ENCODE measurements around the gene DIRAS1. TPM values are rescaled to one million over a fixed set of nuclear protein-coding genes. Genes with fewer than 3 reads are reported as not detected.

The DIRAS1 gene
- total RNA-seq, 4 donors from 2014 or later = 0.59 to 0.90 (median 0.87) TPM; not detected in 1

- H3K27ac ChIP-seq = no peak overlapping the region
- H3K36me3 ChIP-seq = no peaks in the 10 kb centered on the region
- H3K4me3 ChIP-seq = no peak overlapping the region
- no peaks in the 10 kb centered on the region for H3K4me1 ChIP-seq
- WGBS, 2 donors = 56 to 66% methylated on average over 17 of the region's 17 CpGs
- no peak for DNase-seq (ENCODE audit: low spot score in 2 of 2)
- peaks cover 0 to 5% of the 10 kb centered on the region in 2 donors for H3K27me3 ChIP-seq
- TF ChIP-seq CTCF (IDR thresholded peaks at IDR 0.05) = no peak
- TF ChIP-seq POLR2A (IDR thresholded peaks at IDR 0.05) = no peak
- no peak for TF ChIP-seq EP300 (IDR thresholded peaks at IDR 0.05)
- H3K9me3 ChIP-seq = peaks cover 0 to 12% (median 0%) of the 10 kb centered on the region in 4 donors
Observed at GRCh38 chr19:2711172-2711874, 9.8 kb downstream of the DIRAS1 start.

- Histone ChIP-seq H3K27me3 (peaks cover 0 to 22% of the 10 kb centered on the region in 2 donors), H3K27ac (no peak overlapping the region), H3K4me1 (peaks cover 0 to 17% (median 3%) of the 10 kb centered on the region in 4 donors), H3K9me3 (no peaks in the 10 kb centered on the region), H3K4me3 (no peak overlapping the region), H3K36me3 (no peaks in the 10 kb centered on the region)
- no peak for TF ChIP-seq EP300 (IDR thresholded peaks at IDR 0.05)
- TF ChIP-seq POLR2A (IDR thresholded peaks at IDR 0.05) = no peak
- TF ChIP-seq CTCF (IDR thresholded peaks at IDR 0.05) = no peak
- WGBS, 2 donors = 92 to 95% methylated on average over 5 of the region's 5 CpGs
- DNase-seq (ENCODE audit: low spot score in 2 of 2) = no peak
Observed at GRCh38 chr19:2706251-2706650, 14.9 kb downstream of the DIRAS1 start.

- Histone ChIP-seq H3K36me3 (no peaks in the 10 kb centered on the region), H3K27me3 (peaks cover 0 to 22% of the 10 kb centered on the region in 2 donors), H3K4me1 (peaks cover 0 to 23% (median 3%) of the 10 kb centered on the region in 4 donors), H3K9me3 (no peaks in the 10 kb centered on the region), H3K4me3 (no peak overlapping the region), H3K27ac (no peak overlapping the region)
- 74 to 82% methylated on average over 4 to 6 of the region's 6 CpGs for WGBS, 2 donors
- TF ChIP-seq EP300 (IDR thresholded peaks at IDR 0.05) = no peak
- TF ChIP-seq CTCF (IDR thresholded peaks at IDR 0.05) = no peak
- TF ChIP-seq POLR2A (IDR thresholded peaks at IDR 0.05) = no peak
- DNase-seq (ENCODE audit: low spot score in 2 of 2) = no peak
Observed at GRCh38 chr19:2703691-2704216, 17.4 kb downstream of the DIRAS1 start.

- Histone ChIP-seq H3K27ac (peak overlapping the region in 1 of 4 donors; percentile 83), H3K4me3 (peak overlapping the region in 2 of 4 donors; percentile 50 to 71), H3K36me3 (no peaks in the 10 kb centered on the region), H3K4me1 (peaks cover 0 to 23% (median 3%) of the 10 kb centered on the region in 4 donors), H3K9me3 (no peaks in the 10 kb centered on the region), H3K27me3 (peaks cover 0 to 22% of the 10 kb centered on the region in 2 donors)
- DNase-seq (ENCODE audit: low spot score in 2 of 2) = no peak
- TF ChIP-seq CTCF (IDR thresholded peaks at IDR 0.05) = no peak
- TF ChIP-seq EP300 (IDR thresholded peaks at IDR 0.05) = no peak
- no peak for TF ChIP-seq POLR2A (IDR thresholded peaks at IDR 0.05)
- WGBS, 2 donors = 72 to 78% methylated on average over 5 of the region's 5 CpGs
Observed at GRCh38 chr19:2703077-2703437, 18.1 kb downstream of the DIRAS1 start.
